ENCODE results near the gene NT5DC1. TPM values are rescaled to one million over a fixed set of nuclear protein-coding genes. Genes with fewer than 3 reads are reported as not detected.

Gene NT5DC1
- total RNA-seq, 2 donors from 2014 or later = 49.2 to 55.8 TPM

- DNase-seq (no peak), ATAC-seq (replicated peaks in 1 of 2) (peak; percentile 48 to 56)
- Mint-ChIP-seq H3K27ac (peak overlapping the region; percentile 29), H3K36me3 (ENCODE audit: insufficient read depth in 2 of 2) (no peaks in the 10 kb centered on the region), H3K9me3 (no peaks in the 10 kb centered on the region), H3K4me1 (ENCODE audit: low read depth) (no peaks in the 10 kb centered on the region), H3K4me3 (no peak overlapping the region), H3K27me3 (ENCODE audit: low read depth) (no peaks in the 10 kb centered on the region)
Observed at GRCh38 chr6:116287689-116288282, 187.1 kb downstream of the NT5DC1 start.

- Mint-ChIP-seq H3K9me3 (no peaks in the 10 kb centered on the region), H3K27me3 (ENCODE audit: low read depth) (no peaks in the 10 kb centered on the region), H3K4me3 (no peak overlapping the region), H3K4me1 (ENCODE audit: low read depth) (no peaks in the 10 kb centered on the region), H3K36me3 (ENCODE audit: insufficient read depth in 2 of 2) (no peaks in the 10 kb centered on the region), H3K27ac (no peak overlapping the region)
- ATAC-seq (replicated peaks in 1 of 2) = no peak
- DNase-seq = no peak
Observed at GRCh38 chr6:116289876-116290275, 189.2 kb downstream of the NT5DC1 start.

GRCh38 chr6:116290799-116291198 lies 190.1 kb downstream of the NT5DC1 start:
- Mint-ChIP-seq H3K36me3 (ENCODE audit: insufficient read depth in 2 of 2) (no peaks in the 10 kb centered on the region), H3K27me3 (ENCODE audit: low read depth) (no peaks in the 10 kb centered on the region), H3K27ac (no peak overlapping the region), H3K9me3 (no peaks in the 10 kb centered on the region), H3K4me1 (ENCODE audit: low read depth) (no peaks in the 10 kb centered on the region), H3K4me3 (no peak overlapping the region)
- no peak for ATAC-seq (replicated peaks in 1 of 2)
- DNase-seq = no peak

- Mint-ChIP-seq H3K9me3 (no peaks in the 10 kb centered on the region), H3K4me1 (ENCODE audit: low read depth) (no peaks in the 10 kb centered on the region), H3K27ac (no peak overlapping the region), H3K36me3 (ENCODE audit: insufficient read depth in 2 of 2) (no peaks in the 10 kb centered on the region), H3K27me3 (ENCODE audit: low read depth) (no peaks in the 10 kb centered on the region), H3K4me3 (no peak overlapping the region)
- DNase-seq = no peak
- no peak for ATAC-seq (replicated peaks in 1 of 2)
Observed at GRCh38 chr6:116291701-116292396, 191.2 kb downstream of the NT5DC1 start.

GRCh38 chr6:116292553-116292952 lies 191.9 kb downstream of the NT5DC1 start:
- H3K4me3 Mint-ChIP-seq = no peak overlapping the region
- no peaks in the 10 kb centered on the region for H3K36me3 Mint-ChIP-seq (ENCODE audit: insufficient read depth in 2 of 2)
- ATAC-seq (replicated peaks in 1 of 2) = no peak
- no peaks in the 10 kb centered on the region for H3K4me1 Mint-ChIP-seq (ENCODE audit: low read depth)
- no peak for DNase-seq
- no peaks in the 10 kb centered on the region for H3K9me3 Mint-ChIP-seq
- H3K27ac Mint-ChIP-seq = no peak overlapping the region
- no peaks in the 10 kb centered on the region for H3K27me3 Mint-ChIP-seq (ENCODE audit: low read depth)

GRCh38 chr6:116298273-116298672 lies 197.6 kb downstream of the NT5DC1 start:
- H3K4me1 Mint-ChIP-seq (ENCODE audit: low read depth) = no peaks in the 10 kb centered on the region
- peaks cover 3 to 7% of the 10 kb centered on the region in 2 donors for H3K9me3 Mint-ChIP-seq
- H3K27ac Mint-ChIP-seq = no peak overlapping the region
- peaks cover 0 to 3% of the 10 kb centered on the region in 2 donors for H3K36me3 Mint-ChIP-seq (ENCODE audit: insufficient read depth in 2 of 2)
- no peak overlapping the region for H3K4me3 Mint-ChIP-seq
- DNase-seq = no peak
- ATAC-seq (replicated peaks in 1 of 2) = no peak
- no peaks in the 10 kb centered on the region for H3K27me3 Mint-ChIP-seq (ENCODE audit: low read depth)

GRCh38 chr6:116298973-116299372 lies 198.3 kb downstream of the NT5DC1 start:
- no peak overlapping the region for H3K27ac Mint-ChIP-seq
- H3K27me3 Mint-ChIP-seq (ENCODE audit: low read depth) = no peaks in the 10 kb centered on the region
- H3K4me1 Mint-ChIP-seq (ENCODE audit: low read depth) = no peaks in the 10 kb centered on the region
- DNase-seq (no peak), ATAC-seq (replicated peaks in 1 of 2) (no peak)
- H3K36me3 Mint-ChIP-seq (ENCODE audit: insufficient read depth in 2 of 2) = peaks cover 0 to 3% of the 10 kb centered on the region in 2 donors
- H3K9me3 Mint-ChIP-seq = peaks cover 3 to 7% of the 10 kb centered on the region in 2 donors
- no peak overlapping the region for H3K4me3 Mint-ChIP-seq

Other genes with a start within 250 kb of the NT5DC1 start
- under 1 TPM; 0.02 to 0.05 TPM for gene FRK, start 40.0 kb upstream of the NT5DC1 start, total RNA-seq
- not detected for gene COL10A1, start 25.3 kb downstream of the NT5DC1 start, total RNA-seq
- 10 to 100 TPM; 12.5 to 12.6 TPM for gene TSPYL4, start 153.2 kb downstream of the NT5DC1 start, total RNA-seq
- 10 to 100 TPM; 43.2 to 55.0 TPM for gene TSPYL1, start 179.1 kb downstream of the NT5DC1 start, total RNA-seq

All from activated T-cell treated with anti-CD3 and anti-CD28 coated beads, Interleukin-2, amount 50 U/mL, for 72 hours (primary cell).